ENCODE results near the gene CTNNA3.

Gene CTNNA3

GRCh38 chr10:66625709-66626590, 1070.0 kb downstream of the CTNNA3 start:
- no peaks in the 10 kb centered on the region for H3K9me3 ChIP-seq
- DNase-seq = no peak
- TF ChIP-seq, protein P1, sequence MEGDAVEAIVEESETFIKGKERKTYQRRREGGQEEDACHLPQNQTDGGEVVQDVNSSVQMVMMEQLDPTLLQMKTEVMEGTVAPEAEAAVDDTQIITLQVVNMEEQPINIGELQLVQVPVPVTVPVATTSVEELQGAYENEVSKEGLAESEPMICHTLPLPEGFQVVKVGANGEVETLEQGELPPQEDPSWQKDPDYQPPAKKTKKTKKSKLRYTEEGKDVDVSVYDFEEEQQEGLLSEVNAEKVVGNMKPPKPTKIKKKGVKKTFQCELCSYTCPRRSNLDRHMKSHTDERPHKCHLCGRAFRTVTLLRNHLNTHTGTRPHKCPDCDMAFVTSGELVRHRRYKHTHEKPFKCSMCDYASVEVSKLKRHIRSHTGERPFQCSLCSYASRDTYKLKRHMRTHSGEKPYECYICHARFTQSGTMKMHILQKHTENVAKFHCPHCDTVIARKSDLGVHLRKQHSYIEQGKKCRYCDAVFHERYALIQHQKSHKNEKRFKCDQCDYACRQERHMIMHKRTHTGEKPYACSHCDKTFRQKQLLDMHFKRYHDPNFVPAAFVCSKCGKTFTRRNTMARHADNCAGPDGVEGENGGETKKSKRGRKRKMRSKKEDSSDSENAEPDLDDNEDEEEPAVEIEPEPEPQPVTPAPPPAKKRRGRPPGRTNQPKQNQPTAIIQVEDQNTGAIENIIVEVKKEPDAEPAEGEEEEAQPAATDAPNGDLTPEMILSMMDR (IDR thresholded peaks at IDR 0.05; ENCODE audit: low read depth, low read length) = no peak
- H3K36me3 ChIP-seq = no peaks in the 10 kb centered on the region
- H3K27me3 ChIP-seq = no peaks in the 10 kb centered on the region
- no peak overlapping the region for H3K4me3 ChIP-seq (ENCODE audit: low read depth, low read length)
- H3K4me1 ChIP-seq = no peaks in the 10 kb centered on the region

GRCh38 chr10:66622050-66622449, 1073.9 kb downstream of the CTNNA3 start:
- Histone ChIP-seq H3K9me3 (no peaks in the 10 kb centered on the region), H3K27me3 (no peaks in the 10 kb centered on the region), H3K36me3 (no peaks in the 10 kb centered on the region), H3K4me3 (ENCODE audit: low read depth, low read length) (no peak overlapping the region), H3K4me1 (no peaks in the 10 kb centered on the region)
- TF ChIP-seq, protein P1 (IDR thresholded peaks at IDR 0.05; ENCODE audit: low read depth, low read length) = no peak
- no peak for DNase-seq

DNA sequence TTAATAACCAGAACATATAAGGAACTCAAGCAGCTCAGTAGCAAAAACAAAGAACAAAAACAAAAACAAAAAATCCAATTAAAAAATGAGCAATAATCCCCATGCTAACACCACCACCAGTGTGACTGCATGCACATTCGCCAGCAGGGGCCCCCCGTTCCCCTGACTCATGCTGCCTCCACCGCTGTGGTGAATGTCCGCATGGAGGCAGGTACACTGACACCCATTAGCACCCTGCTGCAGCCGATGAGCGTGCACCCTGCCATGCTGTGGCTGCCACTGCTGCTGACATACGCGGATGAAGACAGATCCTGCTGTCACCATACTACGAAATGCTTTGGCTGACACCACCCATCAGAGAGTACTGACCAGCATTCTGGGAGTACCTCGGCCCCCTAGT, 1091.8 kb downstream of the CTNNA3 start:
- no peaks in the 10 kb centered on the region for H3K36me3 ChIP-seq
- no peak for DNase-seq
- TF ChIP-seq, protein P1 (IDR thresholded peaks at IDR 0.05; ENCODE audit: low read depth, low read length) = no peak
- no peak overlapping the region for H3K4me3 ChIP-seq (ENCODE audit: low read depth, low read length)
- no peaks in the 10 kb centered on the region for H3K4me1 ChIP-seq
- no peaks in the 10 kb centered on the region for H3K27me3 ChIP-seq
- no peaks in the 10 kb centered on the region for H3K9me3 ChIP-seq

GRCh38 chr10:66591865-66592264, 1104.1 kb downstream of the CTNNA3 start:
- H3K27me3 ChIP-seq = no peaks in the 10 kb centered on the region
- no peak for DNase-seq
- TF ChIP-seq, protein P1 (IDR thresholded peaks at IDR 0.05; ENCODE audit: low read depth, low read length) = no peak

GRCh38 chr10:66587680-66588050, 1108.3 kb downstream of the CTNNA3 start:
- Histone ChIP-seq H3K9me3 (no peaks in the 10 kb centered on the region), H3K36me3 (no peaks in the 10 kb centered on the region), H3K4me3 (ENCODE audit: low read depth, low read length) (no peak overlapping the region), H3K4me1 (no peaks in the 10 kb centered on the region), H3K27me3 (no peaks in the 10 kb centered on the region)
- no peak for DNase-seq
- TF ChIP-seq, protein P1 (IDR thresholded peaks at IDR 0.05; ENCODE audit: low read depth, low read length) = no peak

More at GRCh38 chr10:66591865-66592264, 1104.1 kb downstream of the CTNNA3 start:
- H3K36me3 ChIP-seq = no peaks in the 10 kb centered on the region
- H3K4me1 ChIP-seq = no peaks in the 10 kb centered on the region
- H3K9me3 ChIP-seq = no peaks in the 10 kb centered on the region
- no peak overlapping the region for H3K4me3 ChIP-seq (ENCODE audit: low read depth, low read length)

Data from BE2C (cell line).